Kidney (tissue), 14 donors: ENCODE data around the gene FAM181A. TPM values are rescaled to one million over a fixed set of nuclear protein-coding genes. Genes with fewer than 3 reads are reported as not detected.

Source experiments
- DNase-seq, 5 donors: peaks; one replicate each; pipeline ENCODE4 v3.0.0-alpha.2; 2013 to 2020
- FAIRE-seq: peaks from 2 replicates; lab custom pipeline; 2012; peaks lifted over from hg19 to GRCh38; lab: Jason Lieb, UNC
- H3K27ac ChIP-seq, 2 donors: one replicate each; pipeline ENCODE4 v1.7.0; 2013; ENCODE audit warnings: low read depth in 2 of 2, low read length in 2 of 2, inconsistent platforms in 1 of 2
- H3K27me3 ChIP-seq: one replicate; pipeline ENCODE4 v1.7.1; 2013; ENCODE audit warnings: low read length, inconsistent platforms; ENCODE audit not compliant: control insufficient read depth, insufficient read depth
- H3K36me3 ChIP-seq, 3 donors: one replicate each; pipeline versions ENCODE4 v1.7.0 to v1.7.1; 2013; ENCODE audit warnings: low read length in 3 of 3, control low read depth in 1 of 3, inconsistent platforms in 1 of 3; ENCODE audit not compliant: insufficient read depth in 3 of 3, control insufficient read depth in 2 of 3
- H3K4me1 ChIP-seq, 3 donors: one replicate each; pipeline versions ENCODE4 v1.7.0 to v1.7.1; 2013; ENCODE audit warnings: low read length in 3 of 3, inconsistent platforms in 1 of 3, low read depth in 1 of 3; ENCODE audit not compliant: control insufficient read depth in 2 of 3, insufficient read depth in 2 of 3
- H3K4me3 ChIP-seq, 3 donors: one replicate each; pipeline versions ENCODE4 v1.7.0 to v1.8.1; 2013; ENCODE audit warnings: low read length in 3 of 3, control low read depth in 1 of 3, inconsistent platforms in 1 of 3
- H3K9ac ChIP-seq, 3 donors: one replicate each; pipeline versions ENCODE4 v1.7.0 to v1.7.1; 2013; ENCODE audit warnings: low read length in 3 of 3, control low read depth in 1 of 3, inconsistent platforms in 1 of 3
- H3K9me3 ChIP-seq, 3 donors: one replicate each; pipeline versions ENCODE4 v1.7.0 to v1.7.1; 2013; ENCODE audit warnings: low read length in 3 of 3, control low read depth in 1 of 3, inconsistent platforms in 1 of 3; ENCODE audit not compliant: control insufficient read depth in 2 of 3, insufficient read depth in 1 of 3
- intact Hi-C: fragments of 100-400 bp; cut with DNase I; formaldehyde crosslinking; loops from one replicate; pipeline ENCODE4 v1.11.1; 2022
- polyA plus RNA-seq: library from polyadenylated mRNA; stranded (reverse); fragments of 350-450 nt; fragmentation: Illumina TruSeq; extraction: RNeasy Lipid Tissue Mini Kit (QIAGEN cat#74804); gene quantifications from one replicate; pipeline ENCODE4 v1.2.3, GENCODE V29; 2014; ENCODE audit warnings: low read depth, low replicate concordance; ENCODE audit not compliant: insufficient read depth
- total RNA-seq: library from RNA; stranded (reverse); fragmentation: NEBNext Ultra II Directional; extraction: Animal tissue kit (Norgen Biotek cat#: 25700); gene quantifications from one replicate; pipeline ENCODE4 v1.2.1, GENCODE V29; 2021
- TF ChIP-seq, protein P1 (sequence below): IDR thresholded peaks from 3 replicates; pipeline ENCODE4 v1.5.1; 2012; ENCODE audit warnings: mild to moderate bottlenecking, moderate library complexity, borderline replicate concordance; ENCODE audit not compliant: insufficient read depth; ENCODE audit errors: extremely low read depth
- donor health status: control.
- donor health status: control.
- donor health status: control.
- donor health status: control.
- donor health status: control.
- donor health status: DM: yes; HTN: yes; CAD: no.
- donor health status: Normal renal cell carcinoma (clear cell type).

FAM181A gene
- total and polyA plus RNA-seq, 2 donors from 2014 or later: not detected

GRCh38 chr14:93955850-93956481, 28.8 kb downstream of the FAM181A start:
- TF ChIP-seq, protein P1, sequence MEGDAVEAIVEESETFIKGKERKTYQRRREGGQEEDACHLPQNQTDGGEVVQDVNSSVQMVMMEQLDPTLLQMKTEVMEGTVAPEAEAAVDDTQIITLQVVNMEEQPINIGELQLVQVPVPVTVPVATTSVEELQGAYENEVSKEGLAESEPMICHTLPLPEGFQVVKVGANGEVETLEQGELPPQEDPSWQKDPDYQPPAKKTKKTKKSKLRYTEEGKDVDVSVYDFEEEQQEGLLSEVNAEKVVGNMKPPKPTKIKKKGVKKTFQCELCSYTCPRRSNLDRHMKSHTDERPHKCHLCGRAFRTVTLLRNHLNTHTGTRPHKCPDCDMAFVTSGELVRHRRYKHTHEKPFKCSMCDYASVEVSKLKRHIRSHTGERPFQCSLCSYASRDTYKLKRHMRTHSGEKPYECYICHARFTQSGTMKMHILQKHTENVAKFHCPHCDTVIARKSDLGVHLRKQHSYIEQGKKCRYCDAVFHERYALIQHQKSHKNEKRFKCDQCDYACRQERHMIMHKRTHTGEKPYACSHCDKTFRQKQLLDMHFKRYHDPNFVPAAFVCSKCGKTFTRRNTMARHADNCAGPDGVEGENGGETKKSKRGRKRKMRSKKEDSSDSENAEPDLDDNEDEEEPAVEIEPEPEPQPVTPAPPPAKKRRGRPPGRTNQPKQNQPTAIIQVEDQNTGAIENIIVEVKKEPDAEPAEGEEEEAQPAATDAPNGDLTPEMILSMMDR: no peak
- no peaks in the 10 kb centered on the region for H3K36me3 ChIP-seq
- H3K9ac ChIP-seq: no peak overlapping the region
- no peaks in the 10 kb centered on the region for H3K9me3 ChIP-seq
- H3K4me1 ChIP-seq: peaks cover 0 to 3% (median 0%) of the 10 kb centered on the region in 3 donors
- no peak for FAIRE-seq
- intact Hi-C loops: no loop called here
- no peaks in the 10 kb centered on the region for H3K27me3 ChIP-seq
- H3K4me3 ChIP-seq: no peak overlapping the region
- H3K27ac ChIP-seq: no peak overlapping the region
- DNase-seq: no peak

- Histone ChIP-seq H3K4me3 (no peak overlapping the region), H3K9me3 (no peaks in the 10 kb centered on the region), H3K27ac (no peak overlapping the region), H3K9ac (no peak overlapping the region), H3K4me1 (peaks cover 0 to 3% (median 0%) of the 10 kb centered on the region in 3 donors), H3K27me3 (no peaks in the 10 kb centered on the region), H3K36me3 (no peaks in the 10 kb centered on the region)
- intact Hi-C loops: no loop called here
- TF ChIP-seq, protein P1: no peak
- DNase-seq (peak in 1 of 5 donors; percentile 52), FAIRE-seq (no peak)
These were observed 29.6 kb downstream of the FAM181A start for GRCh38 chr14:93956514-93957332.

- FAIRE-seq: no peak
- no peak overlapping the region for H3K9ac ChIP-seq
These were observed 30.2 kb downstream of the FAM181A start for GRCh38 chr14:93957333-93957710.

More at GRCh38 chr14:93957333-93957710, 30.2 kb downstream of the FAM181A start:
- Histone ChIP-seq H3K27me3 (no peaks in the 10 kb centered on the region), H3K27ac (no peak overlapping the region), H3K4me1 (peaks cover 0 to 4% (median 0%) of the 10 kb centered on the region in 3 donors), H3K9me3 (no peaks in the 10 kb centered on the region), H3K4me3 (no peak overlapping the region), H3K36me3 (no peaks in the 10 kb centered on the region)
- TF ChIP-seq, protein P1: no peak
- intact Hi-C loops: no loop called here
- DNase-seq: no peak
